Left renal pelvis (tissue), 4 donors: Measurements from ENCODE around the gene TMEM184C. TPM values are rescaled to one million over a fixed set of nuclear protein-coding genes. Genes with fewer than 3 reads are reported as not detected.

Source experiments
- DNase-seq, 4 donors: peaks; one replicate each; pipeline ENCODE4 v3.0.0-alpha.2; 2013; ENCODE audit warnings: low read depth in 4 of 4, low spot score in 3 of 4
- polyA plus RNA-seq, 4 donors: library from polyadenylated mRNA; unstranded; fragments of 120-200 nt; gene quantifications; one replicate each; pipeline ENCODE4 v1.2.1, GENCODE V29; 2013; ENCODE audit not compliant: insufficient read length in 4 of 4

TMEM184C gene
- polyA plus RNA-seq, 4 donors: 48.4 to 57.6 (median 54.7) TPM

- DNase-seq: no peak
These were observed 19.6 kb upstream of the TMEM184C start for GRCh38 chr4:147597561-147597960.

DNA sequence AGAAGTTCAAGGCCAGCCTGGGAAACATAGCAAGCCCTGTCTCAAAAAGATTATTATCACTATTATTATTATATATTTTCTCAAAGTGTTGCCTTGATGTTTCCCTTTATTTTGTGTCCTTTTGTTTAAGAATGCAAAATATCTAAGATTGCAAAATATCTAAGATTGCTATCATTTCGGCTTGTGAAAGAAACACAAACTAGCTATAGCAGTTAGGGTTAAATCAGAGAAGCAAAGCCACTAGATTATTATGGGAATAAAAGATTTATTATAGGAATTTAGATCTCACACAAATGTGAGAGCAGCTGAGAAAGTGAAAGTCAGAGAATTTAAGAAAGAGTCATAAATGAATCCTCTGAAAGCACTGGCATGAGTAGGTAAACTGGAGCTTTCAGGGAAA, 18.0 kb upstream of the TMEM184C start:
- DNase-seq: no peak

DNA sequence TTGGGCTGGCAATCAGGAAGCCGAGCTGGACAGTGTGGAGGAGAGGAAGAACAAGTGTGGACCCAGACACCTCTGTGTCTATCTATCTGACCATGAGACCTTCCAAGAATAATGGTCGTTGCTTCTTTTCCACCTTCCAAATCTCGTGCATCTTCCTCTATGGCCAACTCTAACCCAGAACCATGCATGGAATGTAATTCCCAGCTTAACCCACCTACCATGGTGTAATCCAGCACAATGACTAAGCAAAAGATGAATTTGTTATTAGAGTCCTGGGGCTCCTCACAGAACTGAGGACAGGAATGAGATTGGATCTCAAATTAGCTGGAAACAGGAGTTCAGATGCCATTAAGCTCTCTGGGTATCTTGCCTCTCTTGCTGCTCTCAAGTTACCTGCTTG, 17.4 kb upstream of the TMEM184C start:
- DNase-seq: no peak

DNA sequence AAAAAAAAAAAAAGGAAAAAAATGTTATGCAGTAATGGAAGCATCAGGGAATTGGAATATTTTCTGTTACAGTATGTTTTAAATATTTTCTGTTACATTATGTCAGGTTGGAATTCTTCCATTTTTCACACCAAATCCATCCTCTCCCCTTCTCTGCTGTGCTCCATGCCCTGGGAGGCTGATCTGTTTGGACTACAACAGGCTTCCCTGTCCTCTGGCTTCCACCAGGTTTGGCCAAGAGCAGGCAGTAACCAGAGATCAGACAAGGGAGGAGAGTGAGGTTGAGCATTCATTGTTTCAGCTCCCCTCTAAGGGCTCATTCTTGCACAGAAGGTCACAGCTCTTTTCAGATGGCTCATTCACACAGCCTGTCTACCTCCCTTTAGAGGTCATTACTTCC, 11.7 kb upstream of the TMEM184C start:
- no peak for DNase-seq

DNA sequence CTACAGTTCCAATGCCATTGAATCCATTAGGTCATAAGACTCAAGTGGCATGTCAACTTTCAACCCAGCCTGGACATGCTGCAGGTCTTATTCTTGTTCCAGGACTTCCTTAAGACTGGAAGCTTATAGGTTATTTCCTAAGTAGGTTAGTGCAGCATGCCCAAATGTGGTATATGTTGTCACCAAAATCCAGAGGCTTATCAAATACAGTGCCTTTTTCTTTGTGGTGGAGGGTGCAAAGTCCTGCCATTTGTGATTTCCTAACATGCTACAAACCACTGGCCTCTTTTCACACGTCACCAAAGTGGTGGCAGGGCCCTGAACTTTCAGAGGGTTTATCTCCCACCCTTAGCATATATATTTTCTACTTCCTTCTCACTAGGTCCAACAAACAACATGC, 9.7 kb upstream of the TMEM184C start:
- no peak for DNase-seq

GRCh38 chr4:147610686-147611085, 6.5 kb upstream of the TMEM184C start:
- DNase-seq: no peak

DNA sequence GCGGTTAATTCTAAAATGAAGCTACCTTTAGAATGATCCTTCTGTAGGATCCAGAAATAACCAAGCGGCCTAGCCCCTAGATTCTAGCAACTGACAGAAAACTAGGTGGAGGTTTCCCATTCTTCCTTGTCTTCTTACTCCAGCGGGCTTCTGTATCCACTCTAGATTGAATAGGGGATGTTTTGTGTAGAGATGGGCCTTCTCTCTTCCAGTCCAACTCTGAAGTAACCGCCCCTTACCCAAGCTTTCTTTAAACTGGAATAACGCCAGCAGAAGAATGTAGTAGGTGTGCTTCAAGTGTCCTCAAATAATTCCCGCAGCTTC, 386 bp upstream of the TMEM184C start:
- DNase-seq: no peak

DNA sequence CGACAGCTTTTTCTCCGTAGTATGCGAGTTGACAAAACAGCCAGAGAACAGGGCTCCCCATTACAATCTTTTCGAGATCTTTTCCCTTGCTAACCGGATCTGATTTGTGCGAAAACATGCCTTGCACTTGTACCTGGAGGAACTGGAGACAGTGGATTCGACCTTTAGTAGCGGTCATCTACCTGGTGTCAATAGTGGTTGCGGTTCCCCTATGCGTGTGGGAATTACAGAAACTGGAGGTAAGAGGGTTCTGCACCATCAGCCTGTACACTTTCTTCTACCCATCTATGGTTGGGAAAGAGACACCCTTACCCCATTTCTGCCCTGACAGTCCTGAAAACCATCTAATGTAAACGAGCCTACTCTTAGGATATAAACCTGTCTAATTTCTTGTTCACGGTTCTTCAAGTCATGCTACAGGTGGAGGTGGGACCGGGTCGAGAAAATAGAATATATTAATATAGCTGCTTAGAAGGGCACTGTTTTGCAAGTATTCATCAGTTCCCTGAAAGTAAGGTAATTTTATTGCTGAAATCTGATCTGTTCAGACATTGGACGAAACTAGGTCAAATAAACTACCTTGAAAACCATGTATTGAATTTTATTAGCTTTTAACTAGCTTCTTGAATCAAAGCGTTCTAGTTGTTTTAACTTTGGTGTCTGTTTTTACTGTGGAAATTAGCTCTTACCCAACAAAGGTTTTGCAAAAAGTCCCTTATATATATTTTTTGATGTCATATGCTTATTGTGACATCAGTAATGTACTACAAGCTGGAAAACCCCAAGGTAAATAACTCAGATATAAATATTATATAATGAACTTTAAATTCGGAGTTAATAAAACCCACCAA, 869 bp downstream of the TMEM184C start:
- no peak for DNase-seq

GRCh38 chr4:147620315-147620714, 3.1 kb downstream of the TMEM184C start:
- DNase-seq: no peak

GRCh38 chr4:147625733-147626132, 8.5 kb downstream of the TMEM184C start:
- no peak for DNase-seq

DNA sequence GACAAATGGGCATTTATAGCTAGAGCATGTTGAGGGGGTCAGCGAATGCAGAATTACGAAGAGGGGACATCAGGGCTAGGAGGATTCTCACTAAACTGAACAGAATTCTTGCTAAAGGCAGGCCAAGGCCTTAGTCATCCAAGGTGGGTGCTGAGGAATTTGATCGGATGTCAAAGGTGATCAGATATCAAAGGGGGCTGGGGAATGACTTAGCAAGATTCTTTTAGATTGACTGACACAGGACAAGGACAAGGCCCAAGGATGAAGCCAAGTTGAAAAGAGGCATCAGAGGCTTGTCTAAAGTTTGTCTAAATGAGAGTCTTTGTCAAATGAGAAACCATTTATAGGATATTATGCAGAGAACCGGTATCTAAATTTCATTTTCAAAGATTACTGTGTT, 9.7 kb downstream of the TMEM184C start:
- no peak for DNase-seq

DNA sequence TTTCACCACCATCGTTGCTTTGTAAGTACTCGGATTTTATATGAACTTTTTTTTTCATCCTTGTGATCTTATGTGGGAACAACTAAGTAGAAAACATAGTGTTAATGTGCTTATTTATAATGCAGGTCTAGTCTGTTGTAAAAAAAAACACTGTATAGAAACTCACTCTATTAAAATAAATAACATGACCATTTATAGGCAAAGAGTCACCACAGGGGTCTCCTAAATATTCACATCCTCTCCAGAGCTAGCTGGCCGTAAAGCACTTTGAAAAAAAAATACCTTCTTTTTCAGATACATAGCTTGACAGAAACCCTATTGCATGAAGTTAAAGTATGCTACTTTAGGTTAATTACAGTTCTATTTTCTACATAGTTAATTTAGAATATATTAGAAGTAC, 11.2 kb downstream of the TMEM184C start:
- DNase-seq: no peak

GRCh38 chr4:147629783-147630730, 12.9 kb downstream of the TMEM184C start:
- no peak for DNase-seq

GRCh38 chr4:147633113-147633512, 15.9 kb downstream of the TMEM184C start:
- DNase-seq: no peak

DNA sequence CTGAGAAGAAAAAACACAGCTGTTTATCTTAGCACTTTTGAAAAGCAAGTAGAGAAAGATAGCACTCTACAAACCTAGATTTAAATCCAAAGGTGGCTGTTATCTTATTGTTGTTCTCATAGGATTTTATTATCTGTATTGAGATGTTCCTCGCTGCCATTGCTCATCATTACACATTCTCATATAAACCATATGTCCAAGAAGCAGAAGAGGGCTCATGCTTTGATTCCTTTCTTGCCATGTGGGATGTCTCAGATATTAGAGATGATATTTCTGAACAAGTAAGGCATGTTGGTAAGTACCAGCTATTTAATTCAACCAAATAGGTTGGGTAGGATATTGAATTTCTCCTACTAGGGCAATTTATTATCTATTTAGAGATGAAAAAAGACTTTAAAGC, 16.4 kb downstream of the TMEM184C start:
- DNase-seq: no peak

- no peak for DNase-seq
These were observed 18.2 kb downstream of the TMEM184C start for GRCh38 chr4:147635348-147635747.

- no peak for DNase-seq
These were observed 21.2 kb downstream of the TMEM184C start for GRCh38 chr4:147638365-147638764.

DNA sequence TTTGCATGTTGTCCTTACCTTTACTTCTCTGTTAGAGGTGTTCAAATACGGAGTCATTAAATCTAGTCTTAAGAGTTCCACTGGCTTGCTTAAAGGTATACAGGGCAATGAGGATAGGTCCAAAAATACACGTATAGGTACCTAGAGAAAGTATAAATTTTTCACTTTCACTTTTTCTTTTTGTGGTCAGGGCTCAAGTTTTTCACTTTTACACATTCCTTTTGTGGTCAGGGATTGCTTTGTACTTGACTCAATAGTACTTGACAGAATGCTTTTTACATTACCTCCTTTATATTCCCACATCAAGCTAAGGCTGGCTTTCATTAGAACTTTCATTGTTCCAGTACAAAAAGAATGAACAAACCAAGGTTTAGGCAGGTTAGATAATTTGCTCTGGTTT, 21.7 kb downstream of the TMEM184C start:
- DNase-seq: no peak

DNA sequence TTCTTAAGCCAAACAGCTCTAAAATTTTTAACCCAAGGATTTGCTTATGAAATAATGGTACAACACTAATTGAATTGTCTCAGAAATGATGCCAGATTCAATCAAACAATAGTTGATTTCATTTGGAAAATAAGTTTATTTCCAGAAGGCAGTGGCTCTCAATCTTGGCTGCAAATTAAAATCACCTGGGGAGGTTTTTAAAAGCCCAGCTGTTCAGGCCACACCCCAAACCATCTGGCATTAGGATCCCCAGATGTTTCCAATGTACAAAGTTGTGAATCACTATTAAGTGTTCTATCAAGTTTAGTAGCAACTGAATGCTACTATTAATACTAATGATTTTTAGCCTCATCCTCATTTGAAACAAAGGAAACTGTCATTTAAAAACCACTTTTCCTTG, 22.2 kb downstream of the TMEM184C start:
- no peak for DNase-seq

DNA sequence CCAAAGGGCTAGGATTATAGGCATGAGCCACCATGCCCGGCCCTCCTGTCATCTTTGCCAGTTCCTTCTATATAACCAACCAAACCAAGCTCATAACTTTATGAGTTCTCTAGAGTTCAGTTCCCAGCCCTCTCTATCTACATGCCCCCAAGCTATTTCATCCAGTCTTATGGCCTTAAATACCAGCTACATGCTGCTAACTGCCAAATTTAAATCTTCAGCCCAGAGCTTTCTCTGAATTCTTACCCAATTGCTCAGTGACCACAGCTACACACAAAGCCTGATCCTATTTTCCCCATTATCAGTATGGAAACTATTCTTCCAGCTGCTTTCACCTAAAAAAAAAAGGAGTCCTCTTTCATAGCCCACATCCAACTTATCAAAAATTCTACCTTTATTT, 23.1 kb downstream of the TMEM184C start:
- DNase-seq: no peak

DNA sequence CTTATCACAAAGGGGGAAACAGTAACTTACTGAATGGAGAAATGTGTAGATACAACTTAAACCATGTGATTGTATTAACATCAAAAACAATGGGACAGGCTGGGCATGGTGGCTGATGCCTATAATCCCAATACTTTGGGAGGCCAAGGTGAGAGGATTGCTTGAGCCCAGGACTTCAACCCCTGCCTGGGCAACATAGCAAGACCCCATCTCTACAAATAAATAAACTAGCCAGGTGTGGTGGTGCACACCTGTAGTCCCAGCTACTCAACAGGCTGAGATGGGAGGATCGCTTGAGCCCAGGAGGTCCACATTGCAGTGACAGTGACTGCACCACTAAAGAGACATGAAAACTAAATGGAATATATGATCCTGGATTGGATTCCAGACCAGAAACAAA, 26.4 kb downstream of the TMEM184C start:
- no peak for DNase-seq

DNA sequence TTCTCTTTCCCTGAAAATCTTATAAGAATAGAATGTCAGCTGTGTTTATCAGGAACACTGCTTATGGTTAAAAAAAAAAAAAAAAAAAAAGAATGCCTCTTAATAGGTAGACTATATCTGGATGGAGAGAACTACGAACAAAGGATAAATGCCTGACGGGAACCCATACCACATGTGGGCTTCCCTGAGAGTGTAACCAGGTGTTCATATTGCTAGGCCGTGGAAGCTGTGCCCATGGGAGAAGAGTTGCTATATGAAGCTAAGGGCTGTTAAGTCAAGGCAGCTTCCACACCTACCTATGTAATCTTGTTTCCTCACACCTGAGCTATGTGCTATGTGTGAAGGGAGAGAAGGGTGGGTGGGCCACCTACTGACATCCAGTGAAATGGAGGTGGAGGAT, 27.3 kb downstream of the TMEM184C start:
- no peak for DNase-seq
